Hepatocyte (in vitro differentiated cells): Measurements from ENCODE around the gene GDPGP1. TPM values are rescaled to one million over a fixed set of nuclear protein-coding genes. Genes with fewer than 3 reads are reported as not detected.

Experiments
- DNase-seq: peaks from one replicate; pipeline ENCODE4 v3.0.0-alpha.2; 2016; ENCODE audit warnings: low spot score
- H2AFZ ChIP-seq: fragments of 200-600 bp; sonication (generic); 2 replicates; pipeline ENCODE4 v1.6.0; 2016; ENCODE audit warnings: antibody characterized with exemption, mild to moderate bottlenecking
- H3K27ac ChIP-seq: fragments of 200-600 bp; sonication (generic); 2 replicates; pipeline ENCODE4 v1.5.1; 2016; ENCODE audit warnings: mild to moderate bottlenecking
- H3K27me3 ChIP-seq: fragments of 200-600 bp; sonication (generic); 2 replicates; pipeline ENCODE4 v1.6.1; 2016
- H3K36me3 ChIP-seq: fragments of 200-600 bp; sonication (generic); replicated peaks from 2 replicates; pipeline ENCODE4 v1.5.1; 2016; ENCODE audit warnings: low read depth; ENCODE audit not compliant: insufficient read depth
- H3K4me1 ChIP-seq: fragments of 200-600 bp; sonication (generic); 2 replicates; pipeline ENCODE4 v1.5.1; 2016; ENCODE audit warnings: mild to moderate bottlenecking, moderate library complexity; ENCODE audit not compliant: insufficient read depth
- H3K4me2 ChIP-seq: fragments of 200-600 bp; sonication (generic); 2 replicates; pipeline ENCODE4 v1.6.0; 2016
- H3K4me3 ChIP-seq: fragments of 200-600 bp; sonication (generic); 2 replicates; pipeline ENCODE4 v1.5.1; 2016; ENCODE audit warnings: mild to moderate bottlenecking
- H3K79me2 ChIP-seq: fragments of 200-600 bp; sonication (generic); 2 replicates; pipeline ENCODE4 v1.6.0; 2017; ENCODE audit warnings: mild to moderate bottlenecking
- H3K9me2 ChIP-seq: fragments of 200-600 bp; sonication (generic); replicated peaks from 2 replicates; pipeline ENCODE4 v1.6.0; 2017; ENCODE audit warnings: mild to moderate bottlenecking; ENCODE audit not compliant: insufficient read depth
- H3K9me3 ChIP-seq: fragments of 200-600 bp; sonication (generic); 2 replicates; pipeline ENCODE4 v1.5.1; 2016; ENCODE audit warnings: low read depth, mild to moderate bottlenecking
- H4K20me1 ChIP-seq: fragments of 200-600 bp; sonication (generic); 2 replicates; pipeline ENCODE4 v1.6.0; 2016; ENCODE audit warnings: mild to moderate bottlenecking; ENCODE audit not compliant: insufficient read depth, poor library complexity, severe bottlenecking
- CTCF ChIP-seq: fragments of 200-600 bp; sonication (generic); IDR thresholded peaks from 2 replicates; pipeline ENCODE4 v1.5.1; 2016; ENCODE audit warnings: antibody characterized with exemption, mild to moderate bottlenecking; ENCODE audit not compliant: poor library complexity
- EZH2 ChIP-seq: fragments of 200-600 bp; sonication (generic); IDR thresholded peaks from 2 replicates; pipeline ENCODE4 v1.6.1; 2016; ENCODE audit warnings: antibody characterized with exemption, mild to moderate bottlenecking, borderline replicate concordance
- EZH2phosphoT487 ChIP-seq: fragments of 200-600 bp; sonication (generic); IDR thresholded peaks from one replicate; pipeline ENCODE4 v1.6.1; 2018; ENCODE audit warnings: antibody characterized with exemption, mild to moderate bottlenecking, low read depth, moderate library complexity; ENCODE audit not compliant: unreplicated experiment, severe bottlenecking
- WGBS: methylation state at CpG from one replicate; pipeline ENCODE4 v1.1.6; 2016; ENCODE audit warnings: low lambda C conversion rate; ENCODE audit errors: missing lambda C conversion rate; 5-methylcytosine and 5-hydroxymethylcytosine counted together
- polyA plus RNA-seq: library from polyadenylated mRNA; unstranded; fragments of >200 nt; fragmentation: Nextera tagmentation; extraction: Ambion mirVana; gene quantifications from 2 replicates; pipeline ENCODE4 v1.2.1, GENCODE V29; 2016
- total RNA-seq: library from RNA; depleted of rRNA; stranded (reverse); fragments of >200 nt; gene quantifications from 2 replicates; pipeline ENCODE4 v1.2.3, GENCODE V29; 2014

The GDPGP1 gene
- total and polyA plus RNA-seq, 2 experiments from 2014 or later: 0.56 to 6.8 TPM

DNA sequence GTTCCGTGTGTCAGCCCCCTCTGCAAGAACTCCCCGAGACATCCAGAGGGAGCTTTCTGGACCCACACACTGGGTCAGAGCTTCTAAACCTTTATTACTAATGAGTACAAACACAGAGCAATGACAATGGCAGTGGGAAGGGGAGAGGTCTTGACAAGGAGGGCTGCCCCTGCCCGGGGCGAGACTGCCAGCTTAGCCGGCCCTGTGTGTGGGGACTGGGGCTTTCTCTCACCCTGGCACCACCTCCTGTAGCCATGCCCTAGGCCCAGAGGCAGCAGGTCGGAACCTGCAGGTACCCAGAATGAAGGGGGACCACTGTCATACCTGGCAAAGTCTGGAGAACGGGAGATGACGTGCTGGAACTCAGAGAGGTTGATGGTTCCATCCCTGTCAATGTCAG, 3.4 kb upstream of the GDPGP1 start:
- no peak overlapping the region for H2AFZ ChIP-seq
- peak overlapping the region; percentile 29 for H3K4me2 ChIP-seq
- no peaks in the 10 kb centered on the region for H3K9me3 ChIP-seq
- no peak overlapping the region for H3K4me3 ChIP-seq
- H3K4me1 ChIP-seq: peaks cover 23% of the 10 kb centered on the region
- no peaks in the 10 kb centered on the region for H3K36me3 ChIP-seq
- WGBS: 92% methylated on average over 8 of the region's 8 CpGs
- H4K20me1 ChIP-seq: no peaks in the 10 kb centered on the region
- no peak for DNase-seq
- peaks cover 20% of the 10 kb centered on the region for H3K79me2 ChIP-seq
- H3K27ac ChIP-seq: peak overlapping the region; percentile 84
- H3K9me2 ChIP-seq: no peaks in the 10 kb centered on the region
- H3K27me3 ChIP-seq: no peaks in the 10 kb centered on the region
- TF ChIP-seq EZH2: no peak

- no peaks in the 10 kb centered on the region for H3K27me3 ChIP-seq
- H3K27ac ChIP-seq: peak overlapping the region; percentile 94
- no peak for DNase-seq
- no peaks in the 10 kb centered on the region for H3K9me3 ChIP-seq
- H3K4me2 ChIP-seq: peak overlapping the region; percentile 84
- WGBS: 86% methylated on average over 27 of the region's 27 CpGs
- H3K36me3 ChIP-seq: no peaks in the 10 kb centered on the region
- H3K4me1 ChIP-seq: peaks cover 23% of the 10 kb centered on the region
- no peak overlapping the region for H3K4me3 ChIP-seq
- no peaks in the 10 kb centered on the region for H3K9me2 ChIP-seq
- peaks cover 20% of the 10 kb centered on the region for H3K79me2 ChIP-seq
- H2AFZ ChIP-seq: no peak overlapping the region
- no peaks in the 10 kb centered on the region for H4K20me1 ChIP-seq
- TF ChIP-seq EZH2phosphoT487: no peak
Measured at GRCh38 chr15:90231028-90232017, 2.7 kb upstream of the GDPGP1 start.

GRCh38 chr15:90232196-90232595, 1.8 kb upstream of the GDPGP1 start:
- Histone ChIP-seq H3K9me2 (no peaks in the 10 kb centered on the region), H4K20me1 (no peaks in the 10 kb centered on the region), H3K4me3 (no peak overlapping the region), H3K4me2 (peak overlapping the region; percentile 84), H3K4me1 (peaks cover 23% of the 10 kb centered on the region), H3K9me3 (no peaks in the 10 kb centered on the region), H3K27ac (peak overlapping the region; percentile 94), H3K36me3 (no peaks in the 10 kb centered on the region), H3K27me3 (no peaks in the 10 kb centered on the region), H3K79me2 (peaks cover 20% of the 10 kb centered on the region), H2AFZ (no peak overlapping the region)
- 95% methylated on average over 13 of the region's 13 CpGs for WGBS
- DNase-seq: no peak
- TF ChIP-seq CTCF (no peak), EZH2 (no peak), EZH2phosphoT487 (no peak)

- Histone ChIP-seq H2AFZ (no peak overlapping the region), H3K4me2 (peak overlapping the region; percentile 84), H3K36me3 (no peaks in the 10 kb centered on the region), H3K27ac (peak overlapping the region; percentile 94), H3K9me3 (no peaks in the 10 kb centered on the region), H3K27me3 (no peaks in the 10 kb centered on the region), H3K4me3 (peak overlapping the region; percentile 65), H3K9me2 (no peaks in the 10 kb centered on the region), H3K79me2 (peaks cover 20% of the 10 kb centered on the region), H4K20me1 (no peaks in the 10 kb centered on the region), H3K4me1 (peaks cover 23% of the 10 kb centered on the region)
- WGBS: 7% methylated on average over 9 of the region's 9 CpGs
- TF ChIP-seq EZH2phosphoT487: no peak
- TF ChIP-seq CTCF: peak; percentile 50
- DNase-seq: no peak
Measured at GRCh38 chr15:90232941-90233386, 1.0 kb upstream of the GDPGP1 start.
